ENCODE data around the gene NCOA1. TPM values are rescaled to one million over a fixed set of nuclear protein-coding genes. Genes with fewer than 3 reads are reported as not detected.

The NCOA1 gene
- polyA plus RNA-seq, 1 donor (not counting 4 experiments of a cell fraction or from before 2014, with no cell fraction given), result 5.0 TPM

DNA sequence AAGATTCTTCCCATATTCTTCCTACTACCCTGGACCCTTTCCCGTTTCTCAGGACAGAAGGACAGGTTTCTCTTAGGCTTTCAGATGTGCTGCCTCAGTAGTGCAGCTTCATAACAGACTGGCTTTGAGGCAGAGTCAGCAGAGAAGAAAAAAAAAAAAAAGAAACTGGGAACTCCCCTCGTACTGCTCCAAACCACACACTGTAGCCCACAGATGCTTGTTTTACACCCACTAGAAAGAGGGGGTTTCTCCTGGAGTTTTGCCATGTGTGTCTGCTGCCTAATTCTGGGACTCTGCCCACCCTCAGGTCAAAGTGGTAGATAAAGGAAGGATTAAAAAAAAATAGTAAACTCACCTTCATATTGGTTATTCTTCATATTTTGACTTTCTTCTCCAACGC is 95.9 kb downstream of the NCOA1 start:
- FAIRE-seq (no peak), DNase-seq (ENCODE audit: low read depth, low spot score) (no peak)
- no peaks in the 10 kb centered on the region for H3K27me3 ChIP-seq (ENCODE audit: control insufficient read depth, extremely low read depth, insufficient read depth, low read length)
- H3K36me3 ChIP-seq (ENCODE audit: control insufficient read depth in 2 of 2, extremely low read depth in 1 of 2, insufficient read depth in 2 of 2, low read length in 2 of 2), result no peaks in the 10 kb centered on the region
- no peak for TF ChIP-seq EZH2 (IDR thresholded peaks at IDR 0.05; ENCODE audit: low read length)
- TF ChIP-seq, protein P1, sequence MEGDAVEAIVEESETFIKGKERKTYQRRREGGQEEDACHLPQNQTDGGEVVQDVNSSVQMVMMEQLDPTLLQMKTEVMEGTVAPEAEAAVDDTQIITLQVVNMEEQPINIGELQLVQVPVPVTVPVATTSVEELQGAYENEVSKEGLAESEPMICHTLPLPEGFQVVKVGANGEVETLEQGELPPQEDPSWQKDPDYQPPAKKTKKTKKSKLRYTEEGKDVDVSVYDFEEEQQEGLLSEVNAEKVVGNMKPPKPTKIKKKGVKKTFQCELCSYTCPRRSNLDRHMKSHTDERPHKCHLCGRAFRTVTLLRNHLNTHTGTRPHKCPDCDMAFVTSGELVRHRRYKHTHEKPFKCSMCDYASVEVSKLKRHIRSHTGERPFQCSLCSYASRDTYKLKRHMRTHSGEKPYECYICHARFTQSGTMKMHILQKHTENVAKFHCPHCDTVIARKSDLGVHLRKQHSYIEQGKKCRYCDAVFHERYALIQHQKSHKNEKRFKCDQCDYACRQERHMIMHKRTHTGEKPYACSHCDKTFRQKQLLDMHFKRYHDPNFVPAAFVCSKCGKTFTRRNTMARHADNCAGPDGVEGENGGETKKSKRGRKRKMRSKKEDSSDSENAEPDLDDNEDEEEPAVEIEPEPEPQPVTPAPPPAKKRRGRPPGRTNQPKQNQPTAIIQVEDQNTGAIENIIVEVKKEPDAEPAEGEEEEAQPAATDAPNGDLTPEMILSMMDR (optimal IDR thresholded peaks at IDR 0.05 in 1 of 3, IDR thresholded peaks at IDR 0.05 in 1 of 3, conservative IDR thresholded peaks at IDR 0.05 in 1 of 3; ENCODE audit: extremely low read depth in 1 of 3, insufficient read depth in 2 of 3, low read length in 3 of 3), result no peak
- dilution Hi-C loops (cut with MboI; ENCODE audit: extremely low pct_ligation_motif_present, low sequenced_read_pairs), result no loop called here
- H3K27ac ChIP-seq (ENCODE audit: control insufficient read depth, insufficient read depth, low read length), result no peak overlapping the region
- no peak overlapping the region for H3K9ac ChIP-seq (ENCODE audit: control insufficient read depth, extremely low read depth, insufficient read depth, low read length)
- H3K4me3 ChIP-seq (ENCODE audit: control insufficient read depth in 2 of 3, extremely low read depth in 1 of 3, insufficient read depth in 2 of 3, low read depth in 1 of 3, low read length in 3 of 3), result no peak overlapping the region
- H3K9me1 ChIP-seq (ENCODE audit: control insufficient read depth, extremely low read depth, insufficient read depth, low read length), result no peaks in the 10 kb centered on the region
- H3K4me2 ChIP-seq (ENCODE audit: control insufficient read depth, extremely low read depth, insufficient read depth, low read depth, low read length), result no peak overlapping the region
- no peaks in the 10 kb centered on the region for H4K20me1 ChIP-seq (ENCODE audit: control insufficient read depth, extremely low read depth, insufficient read depth, low read length)
- no peaks in the 10 kb centered on the region for H3K9me3 ChIP-seq (ENCODE audit: control insufficient read depth, low read depth, low read length)
- H2AFZ ChIP-seq (ENCODE audit: control insufficient read depth, low read length), result no peak overlapping the region
- no peaks in the 10 kb centered on the region for H3K4me1 ChIP-seq (ENCODE audit: control insufficient read depth, extremely low read depth, insufficient read depth, low read length)
- H3K79me2 ChIP-seq (ENCODE audit: control insufficient read depth, insufficient read depth, low read length), result no peaks in the 10 kb centered on the region

GRCh38 chr2:24588294-24588693 is 97.2 kb downstream of the NCOA1 start:
- Histone ChIP-seq H3K36me3 (ENCODE audit: control insufficient read depth in 2 of 2, extremely low read depth in 1 of 2, insufficient read depth in 2 of 2, low read length in 2 of 2) (no peaks in the 10 kb centered on the region), H3K27ac (ENCODE audit: control insufficient read depth, insufficient read depth, low read length) (no peak overlapping the region), H3K79me2 (ENCODE audit: control insufficient read depth, insufficient read depth, low read length) (no peaks in the 10 kb centered on the region), H3K9me1 (ENCODE audit: control insufficient read depth, extremely low read depth, insufficient read depth, low read length) (no peaks in the 10 kb centered on the region), H3K4me3 (ENCODE audit: control insufficient read depth in 2 of 3, extremely low read depth in 1 of 3, insufficient read depth in 2 of 3, low read depth in 1 of 3, low read length in 3 of 3) (no peak overlapping the region), H4K20me1 (ENCODE audit: control insufficient read depth, extremely low read depth, insufficient read depth, low read length) (no peaks in the 10 kb centered on the region), H3K4me2 (ENCODE audit: control insufficient read depth, extremely low read depth, insufficient read depth, low read depth, low read length) (no peak overlapping the region), H3K9ac (ENCODE audit: control insufficient read depth, extremely low read depth, insufficient read depth, low read length) (no peak overlapping the region), H2AFZ (ENCODE audit: control insufficient read depth, low read length) (no peak overlapping the region), H3K4me1 (ENCODE audit: control insufficient read depth, extremely low read depth, insufficient read depth, low read length) (no peaks in the 10 kb centered on the region), H3K27me3 (ENCODE audit: control insufficient read depth, extremely low read depth, insufficient read depth, low read length) (no peaks in the 10 kb centered on the region), H3K9me3 (ENCODE audit: control insufficient read depth, low read depth, low read length) (no peaks in the 10 kb centered on the region)
- FAIRE-seq (no peak), DNase-seq (ENCODE audit: low read depth, low spot score) (no peak)
- TF ChIP-seq, protein P1 (optimal IDR thresholded peaks at IDR 0.05 in 1 of 3, IDR thresholded peaks at IDR 0.05 in 1 of 3, conservative IDR thresholded peaks at IDR 0.05 in 1 of 3; ENCODE audit: extremely low read depth in 1 of 3, insufficient read depth in 2 of 3, low read length in 3 of 3), result no peak
- dilution Hi-C loops (cut with MboI; ENCODE audit: extremely low pct_ligation_motif_present, low sequenced_read_pairs), result no loop called here

All from keratinocyte (primary cell).